Coronary artery (tissue), 2 donors: ENCODE results near the gene PEPD.

ENCODE experiments used
- DNase-seq: peaks from one replicate; pipeline ENCODE4 v3.0.0-alpha.2; 2017; ENCODE audit warnings: low spot score
- H3K27ac ChIP-seq, 2 donors: fragments of 200-600 bp; sonication (generic); one replicate each; pipeline ENCODE4 v1.5.1; 2016 to 2019
- H3K4me3 ChIP-seq: fragments of 200-600 bp; sonication (generic); 2 replicates; pipeline ENCODE4 v1.5.1; 2016; ENCODE audit warnings: mild to moderate bottlenecking, moderate library complexity
- TF ChIP-seq, protein P1 (sequence below): fragments of 200-600 bp; sonication (generic); IDR thresholded peaks from one replicate; pipeline ENCODE4 v1.5.1; 2019; ENCODE audit warnings: antibody characterized with exemption

The PEPD gene

DNA sequence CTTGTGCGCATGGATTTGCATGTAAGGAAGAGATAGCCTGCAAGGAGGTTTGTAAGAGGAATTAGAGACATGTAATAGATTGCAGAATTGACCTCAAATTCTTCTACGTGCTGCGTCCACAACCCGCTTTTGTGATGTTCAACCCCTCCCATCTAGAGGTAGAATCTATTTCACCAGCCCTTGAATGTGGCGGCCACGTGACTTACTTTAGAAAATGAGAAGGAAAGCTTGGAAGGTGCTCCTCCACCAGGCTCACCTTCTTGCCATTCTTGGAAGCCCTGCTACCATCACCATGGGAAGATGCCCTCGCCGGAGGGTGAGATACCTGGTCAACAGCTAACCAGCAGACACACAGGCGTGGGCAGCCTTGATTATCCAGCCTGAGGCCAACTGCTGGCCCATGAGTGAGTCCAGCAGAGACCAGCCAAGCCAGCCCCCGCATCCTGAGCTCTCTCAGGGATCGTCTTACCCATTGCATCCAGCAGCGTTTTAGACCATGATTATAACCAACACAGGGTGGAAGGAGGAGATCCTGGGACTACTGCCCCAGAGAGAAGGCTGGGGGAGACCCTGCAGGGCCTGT, 7.6 kb upstream of the PEPD start:
- Histone ChIP-seq H3K27ac (no peak overlapping the region), H3K4me3 (no peak overlapping the region)
- no peak for DNase-seq
- TF ChIP-seq, protein P1, sequence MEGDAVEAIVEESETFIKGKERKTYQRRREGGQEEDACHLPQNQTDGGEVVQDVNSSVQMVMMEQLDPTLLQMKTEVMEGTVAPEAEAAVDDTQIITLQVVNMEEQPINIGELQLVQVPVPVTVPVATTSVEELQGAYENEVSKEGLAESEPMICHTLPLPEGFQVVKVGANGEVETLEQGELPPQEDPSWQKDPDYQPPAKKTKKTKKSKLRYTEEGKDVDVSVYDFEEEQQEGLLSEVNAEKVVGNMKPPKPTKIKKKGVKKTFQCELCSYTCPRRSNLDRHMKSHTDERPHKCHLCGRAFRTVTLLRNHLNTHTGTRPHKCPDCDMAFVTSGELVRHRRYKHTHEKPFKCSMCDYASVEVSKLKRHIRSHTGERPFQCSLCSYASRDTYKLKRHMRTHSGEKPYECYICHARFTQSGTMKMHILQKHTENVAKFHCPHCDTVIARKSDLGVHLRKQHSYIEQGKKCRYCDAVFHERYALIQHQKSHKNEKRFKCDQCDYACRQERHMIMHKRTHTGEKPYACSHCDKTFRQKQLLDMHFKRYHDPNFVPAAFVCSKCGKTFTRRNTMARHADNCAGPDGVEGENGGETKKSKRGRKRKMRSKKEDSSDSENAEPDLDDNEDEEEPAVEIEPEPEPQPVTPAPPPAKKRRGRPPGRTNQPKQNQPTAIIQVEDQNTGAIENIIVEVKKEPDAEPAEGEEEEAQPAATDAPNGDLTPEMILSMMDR, result no peak

DNA sequence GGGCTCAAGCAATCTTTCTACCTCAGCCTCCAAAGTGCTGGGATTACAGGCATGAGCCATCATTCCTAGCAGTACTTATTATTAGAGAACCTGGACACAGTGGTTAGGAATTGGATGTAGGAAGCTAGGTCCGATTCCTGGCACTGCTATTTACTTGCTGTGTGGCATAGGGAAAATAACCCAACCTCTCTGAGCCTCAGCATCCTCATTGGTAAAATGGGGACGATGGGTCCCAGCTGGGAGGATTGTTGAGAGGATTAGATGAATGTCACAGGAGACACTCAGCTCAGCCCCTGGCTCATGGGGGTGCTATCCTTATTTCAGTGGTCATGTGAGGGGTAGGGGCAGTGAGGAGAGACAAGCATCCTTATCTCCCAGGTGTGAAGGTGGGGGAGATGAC, 6.8 kb upstream of the PEPD start:
- TF ChIP-seq, protein P1, result no peak
- H3K4me3 ChIP-seq, result no peak overlapping the region
- DNase-seq, result no peak
- no peak overlapping the region for H3K27ac ChIP-seq

DNA sequence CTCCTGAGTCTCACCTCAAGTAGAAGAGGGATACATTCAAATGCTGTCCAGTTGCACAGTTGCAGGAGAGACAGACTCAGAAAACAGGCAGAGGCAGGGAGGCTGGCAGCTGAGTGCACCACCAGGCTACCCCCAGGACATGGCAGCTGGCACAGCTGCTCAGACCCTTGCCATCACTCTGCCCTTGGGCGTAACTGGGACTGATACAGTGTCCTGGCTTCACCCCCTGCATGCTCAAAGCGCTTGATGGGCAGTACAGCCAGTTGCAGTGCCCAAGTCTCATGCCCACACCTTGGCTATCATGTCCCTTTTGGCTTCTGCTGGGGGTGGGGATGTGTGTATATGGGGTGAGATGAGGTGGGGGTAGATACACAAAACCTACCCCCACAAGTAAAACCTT, 5.5 kb upstream of the PEPD start:
- H3K27ac ChIP-seq, result no peak overlapping the region
- TF ChIP-seq, protein P1, result no peak
- H3K4me3 ChIP-seq, result no peak overlapping the region
- no peak for DNase-seq

DNA sequence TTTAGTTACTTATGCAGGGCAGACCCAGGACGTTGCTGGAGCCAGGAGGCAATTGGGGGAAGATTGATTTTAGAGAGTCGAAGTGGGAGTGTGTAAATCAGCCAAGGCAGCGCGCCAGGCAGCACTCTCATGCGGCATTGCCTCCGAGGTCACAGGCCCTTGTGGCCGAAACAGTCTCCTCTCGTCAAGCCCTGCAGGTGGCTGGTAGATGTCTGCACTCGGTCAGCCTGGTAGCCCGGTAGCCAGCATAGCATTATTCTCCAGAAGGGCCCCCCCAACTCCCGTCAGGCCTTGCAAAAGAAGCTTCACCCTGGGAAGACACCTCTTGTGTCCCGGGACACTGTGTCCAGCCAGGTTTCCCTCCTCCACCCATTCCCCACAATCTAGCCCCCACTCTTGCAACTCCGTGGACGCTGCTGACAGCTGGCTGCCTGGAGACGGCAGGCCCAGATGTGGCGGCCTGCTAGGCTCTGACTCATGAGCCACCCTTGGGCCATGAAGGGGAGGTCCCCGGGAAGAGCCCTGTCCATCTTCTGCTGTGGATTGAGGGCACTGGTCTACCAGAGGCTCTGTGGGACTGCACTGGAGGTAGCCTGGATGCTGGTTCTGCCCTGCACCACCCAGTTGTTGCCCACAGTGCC, 2.6 kb upstream of the PEPD start:
- TF ChIP-seq, protein P1, result no peak
- H3K27ac ChIP-seq, result no peak overlapping the region
- no peak for DNase-seq
- no peak overlapping the region for H3K4me3 ChIP-seq

DNA sequence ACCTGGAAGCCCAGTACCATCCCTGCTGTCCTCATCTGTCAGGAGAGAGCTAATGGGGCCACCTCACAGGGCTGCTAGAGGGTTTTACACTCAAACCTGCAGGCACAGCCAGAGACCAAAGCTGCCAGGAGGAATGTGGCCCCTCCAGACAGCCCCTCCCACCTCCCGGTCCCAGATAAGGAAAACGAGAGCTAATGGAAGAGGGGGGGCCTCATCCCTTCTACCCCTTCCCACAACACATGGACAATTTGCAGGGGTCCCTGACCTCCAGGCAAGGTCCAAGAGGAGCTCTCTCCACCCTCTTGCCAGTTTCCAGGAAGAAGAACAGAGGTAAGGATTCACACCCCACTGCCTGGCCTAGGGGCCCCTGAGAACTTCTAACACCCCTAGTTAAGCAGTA, 1.6 kb upstream of the PEPD start:
- Histone ChIP-seq H3K27ac (no peak overlapping the region), H3K4me3 (no peak overlapping the region)
- no peak for DNase-seq
- TF ChIP-seq, protein P1, result no peak

DNA sequence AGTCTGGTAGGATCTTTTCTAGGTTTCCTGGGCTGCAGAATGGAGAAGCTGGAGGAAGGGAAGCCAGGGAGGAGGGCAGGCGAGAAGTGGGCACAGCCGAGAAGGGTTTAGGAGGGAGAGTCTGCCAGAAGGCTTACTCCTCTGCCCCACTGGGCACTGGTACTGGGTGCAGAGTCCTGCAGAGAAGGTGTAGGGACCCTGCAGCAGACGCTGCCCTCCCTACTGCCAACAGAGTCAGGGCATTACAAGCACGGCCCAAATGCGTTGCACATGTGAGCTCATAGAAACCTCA, 726 bp upstream of the PEPD start:
- Histone ChIP-seq H3K27ac (peak overlapping the region in 1 of 2 donors; percentile 42), H3K4me3 (peak overlapping the region; percentile 89)
- TF ChIP-seq, protein P1, result no peak
- no peak for DNase-seq

DNA sequence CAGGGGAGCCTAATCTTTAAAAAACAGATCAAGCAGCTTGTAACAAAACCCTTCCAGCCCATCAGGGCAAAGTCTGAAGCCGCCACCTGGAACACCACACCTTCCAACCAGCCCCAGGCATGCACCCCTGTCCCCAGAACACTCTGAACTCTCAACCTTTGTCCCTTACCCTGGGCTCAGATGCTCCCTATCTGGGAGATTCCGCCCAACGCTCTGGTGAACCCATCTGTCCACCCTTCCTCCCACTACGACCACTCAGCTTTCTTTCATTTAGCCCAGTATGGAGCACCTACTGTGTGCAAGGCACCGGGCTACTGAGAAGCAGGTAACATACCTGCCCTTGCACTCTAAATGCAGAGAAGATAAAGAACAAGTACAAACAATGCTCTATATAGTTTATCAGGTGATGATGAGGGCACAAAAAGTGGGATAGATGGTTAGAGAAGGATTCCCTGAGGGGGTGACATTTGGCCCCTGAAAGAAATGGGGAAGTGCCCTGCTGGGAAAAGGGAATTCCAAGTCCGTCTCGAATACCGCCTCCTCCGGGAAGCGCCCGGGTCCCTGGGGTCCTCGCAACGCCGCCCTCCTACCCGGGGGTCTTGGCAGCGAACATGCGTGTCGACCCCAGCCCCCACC, 629 bp downstream of the PEPD start:
- DNase-seq, result no peak
- peak overlapping the region in 1 of 2 donors; percentile 42 for H3K27ac ChIP-seq
- TF ChIP-seq, protein P1, result no peak
- H3K4me3 ChIP-seq, result peak overlapping the region; percentile 89
